Activated T-cell treated with anti-CD3 and anti-CD28 coated beads, Interleukin-2, amount 50 U/mL, for 72 hours (primary cell): ENCODE results near the gene SHOC1. TPM values are rescaled to one million over a fixed set of nuclear protein-coding genes. Genes with fewer than 3 reads are reported as not detected.
"Not testable (repeated sequence)": the region's sequence is repeated elsewhere in the genome, so short reads cannot be mapped to it uniquely, and the experiment has no call there.

ENCODE experiments used
- ATAC-seq, 2 donors: fragments of 150-1000 bp; cut with Tn5 transposase; replicated peaks in 1 of 2; 2 replicates each; pipeline ENCODE4 v1.10.0; 2021; ENCODE audit warnings: moderate library complexity in 2 of 2, mild to moderate bottlenecking in 1 of 2
- DNase-seq, 2 donors: peaks; one replicate each; pipeline ENCODE4 v3.0.0; 2021 to 2022; ENCODE audit warnings: mixed read lengths in 1 of 2
- H3K27ac Mint-ChIP-seq: one replicate; pipeline ENCODE4 v1.8.0; 2022; ENCODE audit warnings: mild to moderate bottlenecking, moderate library complexity, mixed read lengths
- H3K27me3 Mint-ChIP-seq: one replicate; pipeline ENCODE4 v1.8.0; 2022; ENCODE audit warnings: low read depth, mixed read lengths
- H3K36me3 Mint-ChIP-seq, 2 donors: one replicate each; pipeline ENCODE4 v1.8.0; 2022; ENCODE audit warnings: mixed read lengths in 2 of 2, mild to moderate bottlenecking in 1 of 2; ENCODE audit not compliant: insufficient read depth in 2 of 2
- H3K4me1 Mint-ChIP-seq: one replicate; pipeline ENCODE4 v1.8.0; 2022; ENCODE audit warnings: low read depth, mixed read lengths
- H3K4me3 Mint-ChIP-seq, 2 donors: one replicate each; pipeline ENCODE4 v1.8.0; 2022; ENCODE audit warnings: mild to moderate bottlenecking in 2 of 2, mixed read lengths in 2 of 2, moderate library complexity in 2 of 2
- H3K9me3 Mint-ChIP-seq, 2 donors: one replicate each; pipeline ENCODE4 v1.8.0; 2022; ENCODE audit warnings: mixed read lengths in 2 of 2
- total RNA-seq, 2 donors: library from RNA; stranded (reverse); gene quantifications; one replicate each; pipeline ENCODE4 v1.2.3, GENCODE V29; 2022

Gene SHOC1
- total RNA-seq, 2 donors from 2014 or later, result not detected

DNA sequence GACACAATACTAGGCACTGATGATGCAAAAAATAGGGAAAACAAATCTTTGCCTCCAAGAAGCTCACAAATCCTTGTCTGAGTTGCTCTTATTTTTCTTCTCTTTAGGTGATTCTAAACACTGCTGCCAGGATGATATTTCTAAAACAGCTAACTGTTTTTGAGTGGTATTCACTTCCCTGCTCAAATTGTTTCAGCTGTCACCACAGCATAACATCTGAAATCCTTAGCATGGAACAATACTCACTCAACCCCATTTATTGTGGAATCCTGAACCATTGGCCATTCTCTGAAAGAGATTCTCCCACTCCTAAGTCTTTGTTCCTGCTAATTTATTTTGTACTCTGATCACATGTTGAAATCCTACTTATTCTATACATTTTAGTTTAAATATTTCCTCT is 4.8 kb upstream of the SHOC1 start:
- no peaks in the 10 kb centered on the region for H3K9me3 Mint-ChIP-seq
- DNase-seq, result no peak
- peaks cover 10% of the 10 kb centered on the region for H3K4me1 Mint-ChIP-seq
- H3K27me3 Mint-ChIP-seq, result no peaks in the 10 kb centered on the region
- H3K27ac Mint-ChIP-seq, result no peak overlapping the region
- ATAC-seq, result no peak
- no peaks in the 10 kb centered on the region for H3K36me3 Mint-ChIP-seq
- H3K4me3 Mint-ChIP-seq, result no peak overlapping the region

GRCh38 chr9:111798786-111799185 is 4.0 kb upstream of the SHOC1 start:
- DNase-seq (no peak), ATAC-seq (no peak)
- Mint-ChIP-seq H3K27ac (no peak overlapping the region), H3K27me3 (no peaks in the 10 kb centered on the region), H3K4me1 (peaks cover 3% of the 10 kb centered on the region), H3K4me3 (no peak overlapping the region), H3K9me3 (no peaks in the 10 kb centered on the region), H3K36me3 (no peaks in the 10 kb centered on the region)

DNA sequence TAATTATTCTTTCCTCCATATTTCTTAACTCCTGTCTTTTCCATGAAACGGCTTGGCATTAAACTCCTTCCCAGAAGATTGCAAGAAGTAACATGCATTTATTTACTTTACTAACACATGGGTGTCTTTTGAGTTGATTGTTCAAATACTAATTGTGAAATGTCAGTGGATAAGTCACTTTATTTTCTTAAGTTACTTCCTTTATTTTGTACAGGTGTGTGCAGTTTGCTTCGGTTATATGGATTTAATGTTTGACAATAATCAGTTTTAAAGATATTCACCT is 761 bp upstream of the SHOC1 start:
- H3K4me3 Mint-ChIP-seq, result no peak overlapping the region
- no peak for ATAC-seq
- H3K36me3 Mint-ChIP-seq, result no peaks in the 10 kb centered on the region
- H3K4me1 Mint-ChIP-seq, result no peaks in the 10 kb centered on the region
- DNase-seq, result no peak
- no peaks in the 10 kb centered on the region for H3K27me3 Mint-ChIP-seq
- no peak overlapping the region for H3K27ac Mint-ChIP-seq
- H3K9me3 Mint-ChIP-seq, result no peaks in the 10 kb centered on the region

DNA sequence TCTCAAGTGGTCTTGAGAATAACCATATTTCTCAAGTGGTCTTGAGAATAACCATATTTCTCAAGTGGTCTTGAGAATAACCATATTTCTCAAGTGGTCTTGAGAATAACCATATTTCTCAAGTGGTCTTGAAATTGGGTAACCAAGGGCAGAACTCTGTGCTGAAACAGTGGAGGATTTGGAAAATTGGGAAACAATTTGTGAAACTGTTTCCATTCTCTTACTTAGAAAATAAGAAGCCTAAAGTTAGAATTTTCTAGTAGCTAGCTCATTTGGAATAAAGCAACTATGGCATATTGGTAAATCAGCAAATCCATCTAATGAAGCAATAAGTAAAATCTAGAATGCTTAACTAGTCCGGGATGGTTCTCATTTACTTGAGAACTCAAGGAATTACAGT is 2.9 kb downstream of the SHOC1 start:
- H3K4me1 Mint-ChIP-seq, H3K27me3 Mint-ChIP-seq, ATAC-seq, DNase-seq, H3K9me3 Mint-ChIP-seq, H3K4me3 Mint-ChIP-seq, H3K36me3 Mint-ChIP-seq, H3K27ac Mint-ChIP-seq: not testable (repeated sequence)

DNA sequence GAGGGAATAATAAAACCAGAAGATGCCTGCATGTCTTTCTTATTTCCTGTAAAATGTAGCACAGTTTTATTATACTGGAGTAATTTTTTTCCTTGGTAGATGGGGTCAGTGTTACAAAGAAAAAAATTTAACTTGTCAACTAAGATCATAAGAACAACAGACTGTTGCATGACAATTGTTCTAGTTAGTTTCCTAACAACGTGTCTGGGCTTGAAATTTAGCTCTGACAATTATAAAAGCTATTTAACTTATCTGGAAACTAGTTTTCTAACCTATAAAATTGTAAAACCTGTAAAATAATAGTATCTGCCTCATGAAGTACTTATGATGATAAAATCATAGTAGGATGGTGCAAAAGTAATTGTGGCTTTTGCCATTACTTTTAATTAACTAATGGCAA is 4.9 kb downstream of the SHOC1 start:
- Mint-ChIP-seq H3K4me3 (no peak overlapping the region), H3K27ac (no peak overlapping the region), H3K9me3 (peaks cover 0 to 3% of the 10 kb centered on the region in 2 donors), H3K27me3 (no peaks in the 10 kb centered on the region), H3K36me3 (peaks cover 0 to 4% of the 10 kb centered on the region in 2 donors), H3K4me1 (peaks cover 5% of the 10 kb centered on the region)
- no peak for DNase-seq
- no peak for ATAC-seq

DNA sequence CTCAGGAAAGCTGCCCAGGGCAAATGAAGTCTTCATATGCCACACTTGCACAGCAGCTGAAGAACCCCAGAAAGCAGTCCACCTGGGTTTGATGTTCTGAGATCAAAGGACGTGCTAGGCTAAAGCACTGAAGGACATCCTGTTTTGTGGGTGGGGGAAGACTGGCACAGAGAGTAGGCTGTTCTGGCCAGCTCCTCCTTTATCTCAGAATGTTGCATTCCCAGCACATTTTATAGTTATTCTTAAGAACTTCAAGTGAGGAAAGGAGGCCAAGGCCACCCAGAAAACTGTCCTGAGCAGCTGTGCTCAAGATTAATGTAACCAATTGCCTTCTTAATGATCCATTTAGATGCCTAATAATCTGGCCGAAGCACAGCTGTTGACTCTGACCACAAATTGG is 10.9 kb downstream of the SHOC1 start:
- Mint-ChIP-seq H3K27ac (no peak overlapping the region), H3K4me3 (no peak overlapping the region), H3K36me3 (peaks cover 0 to 4% of the 10 kb centered on the region in 2 donors), H3K9me3 (peaks cover 0 to 3% of the 10 kb centered on the region in 2 donors), H3K27me3 (no peaks in the 10 kb centered on the region), H3K4me1 (peaks cover 3% of the 10 kb centered on the region)
- DNase-seq (no peak), ATAC-seq (no peak)

GRCh38 chr9:111783424-111783823 is 11.3 kb downstream of the SHOC1 start:
- H3K9me3 Mint-ChIP-seq, result peaks cover 0 to 3% of the 10 kb centered on the region in 2 donors
- H3K4me3 Mint-ChIP-seq, result no peak overlapping the region
- DNase-seq (no peak), ATAC-seq (no peak)
- no peaks in the 10 kb centered on the region for H3K4me1 Mint-ChIP-seq
- H3K27ac Mint-ChIP-seq, result no peak overlapping the region
- H3K27me3 Mint-ChIP-seq, result no peaks in the 10 kb centered on the region
- H3K36me3 Mint-ChIP-seq, result peaks cover 0 to 4% of the 10 kb centered on the region in 2 donors

DNA sequence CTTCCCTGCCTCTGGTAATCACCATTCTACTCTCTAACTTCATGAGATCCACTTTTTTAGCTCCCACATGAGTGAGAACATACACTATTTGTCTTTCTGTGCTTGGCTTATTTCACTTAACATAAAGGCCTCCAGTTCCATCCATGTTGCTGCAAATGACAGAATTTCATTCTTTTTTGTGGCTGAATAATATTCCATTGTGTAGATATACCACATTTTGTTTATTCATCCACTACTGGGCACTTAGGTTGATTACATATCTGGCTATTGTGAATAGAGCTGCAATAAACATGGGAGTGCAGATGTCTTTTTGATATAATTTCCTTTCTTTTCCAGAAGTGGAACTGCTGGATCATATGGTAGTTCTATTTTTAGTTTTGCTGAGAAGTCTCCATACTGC is 28.7 kb downstream of the SHOC1 start:
- Mint-ChIP-seq H3K9me3 (peaks cover 0 to 3% of the 10 kb centered on the region in 2 donors), H3K4me3 (no peak overlapping the region), H3K4me1 (no peaks in the 10 kb centered on the region)

GRCh38 chr9:111762556-111762955 is 32.2 kb downstream of the SHOC1 start:
- DNase-seq, result no peak
- Mint-ChIP-seq H3K27me3 (no peaks in the 10 kb centered on the region), H3K4me1 (peaks cover 7% of the 10 kb centered on the region), H3K4me3 (no peak overlapping the region), H3K9me3 (peaks cover 0 to 3% of the 10 kb centered on the region in 2 donors), H3K36me3 (peaks cover 10 to 13% of the 10 kb centered on the region in 2 donors), H3K27ac (no peak overlapping the region)
- no peak for ATAC-seq

More for the DNA sequence above, 28.7 kb downstream of the SHOC1 start:
- no peak overlapping the region for H3K27ac Mint-ChIP-seq
- ATAC-seq (no peak), DNase-seq (no peak)
- H3K27me3 Mint-ChIP-seq, result no peaks in the 10 kb centered on the region
- peaks cover 10 to 18% of the 10 kb centered on the region in 2 donors for H3K36me3 Mint-ChIP-seq

- Mint-ChIP-seq H3K4me1 (peaks cover 7% of the 10 kb centered on the region), H3K27me3 (no peaks in the 10 kb centered on the region), H3K27ac (no peak overlapping the region), H3K36me3 (no peaks in the 10 kb centered on the region), H3K9me3 (no peaks in the 10 kb centered on the region), H3K4me3 (no peak overlapping the region)
- peak; percentile 58 to 68 for ATAC-seq
- DNase-seq, result peak; percentile 44 to 50
Observed at GRCh38 chr9:111759762-111760639, 34.7 kb downstream of the SHOC1 start.

GRCh38 chr9:111754800-111755199 is 39.9 kb downstream of the SHOC1 start:
- Mint-ChIP-seq H3K27ac (no peak overlapping the region), H3K36me3 (peaks cover 8 to 18% of the 10 kb centered on the region in 2 donors), H3K9me3 (peaks cover 4 to 14% of the 10 kb centered on the region in 2 donors), H3K4me3 (no peak overlapping the region), H3K4me1 (peaks cover under 1% of the 10 kb centered on the region), H3K27me3 (no peaks in the 10 kb centered on the region)
- no peak for ATAC-seq
- no peak for DNase-seq

- Mint-ChIP-seq H3K4me3 (no peak overlapping the region), H3K36me3 (peaks cover 11 to 19% of the 10 kb centered on the region in 2 donors), H3K27me3 (no peaks in the 10 kb centered on the region), H3K4me1 (no peaks in the 10 kb centered on the region), H3K9me3 (peaks cover 8 to 14% of the 10 kb centered on the region in 2 donors), H3K27ac (peak overlapping the region; percentile 92)
- ATAC-seq, result peak in 1 of 2 donors; percentile 51
- DNase-seq, result no peak
Observed at GRCh38 chr9:111752455-111752854, 42.3 kb downstream of the SHOC1 start.
